ACC112 (cell line): ENCODE results near the gene ZNF33B.
A peak's percentile ranks its signal among the peaks of the same experiment; 100 is the strongest.
"Not testable (repeated sequence)": the region's sequence is repeated elsewhere in the genome, so short reads cannot be mapped to it uniquely, and the experiment has no call there.

Experiments used
- H2AFZ ChIP-seq: fragments of 200-600 bp; sonication (generic); one replicate; pipeline ENCODE4 v1.6.0; 2017; ENCODE audit warnings: antibody characterized with exemption, low read length; ENCODE audit not compliant: unreplicated experiment
- H3K27ac ChIP-seq: fragments of 200-600 bp; sonication (generic); 2 replicates; pipeline ENCODE4 v1.5.1; 2014; ENCODE audit warnings: low read depth, mild to moderate bottlenecking, antibody characterized with exemption, low read length, moderate library complexity
- H3K27me3 ChIP-seq: fragments of 200-600 bp; sonication (generic); 2 replicates; pipeline ENCODE4 v1.6.1; 2014; ENCODE audit warnings: mild to moderate bottlenecking, antibody characterized with exemption, low read length, moderate library complexity, mixed read lengths; ENCODE audit not compliant: insufficient read depth
- H3K36me3 ChIP-seq: fragments of 200-600 bp; sonication (generic); 2 replicates; pipeline ENCODE4 v1.6.1; 2016; ENCODE audit warnings: mild to moderate bottlenecking, antibody characterized with exemption, low read length, moderate library complexity, mixed read lengths; ENCODE audit not compliant: insufficient read depth
- H3K4me1 ChIP-seq: fragments of 200-600 bp; sonication (generic); one replicate; pipeline ENCODE4 v1.6.1; 2016; ENCODE audit warnings: low read length, mixed read lengths; ENCODE audit not compliant: insufficient read depth, unreplicated experiment, control insufficient read depth
- H3K4me3 ChIP-seq: fragments of 200-600 bp; sonication (generic); 2 replicates; pipeline ENCODE4 v1.5.1; 2014; ENCODE audit warnings: mild to moderate bottlenecking, low read depth, low read length
- H3K79me2 ChIP-seq: fragments of 200-600 bp; sonication (generic); one replicate; pipeline ENCODE4 v1.6.0; 2016; ENCODE audit warnings: low read length; ENCODE audit not compliant: control insufficient read depth, unreplicated experiment, insufficient read depth

ZNF33B gene

DNA sequence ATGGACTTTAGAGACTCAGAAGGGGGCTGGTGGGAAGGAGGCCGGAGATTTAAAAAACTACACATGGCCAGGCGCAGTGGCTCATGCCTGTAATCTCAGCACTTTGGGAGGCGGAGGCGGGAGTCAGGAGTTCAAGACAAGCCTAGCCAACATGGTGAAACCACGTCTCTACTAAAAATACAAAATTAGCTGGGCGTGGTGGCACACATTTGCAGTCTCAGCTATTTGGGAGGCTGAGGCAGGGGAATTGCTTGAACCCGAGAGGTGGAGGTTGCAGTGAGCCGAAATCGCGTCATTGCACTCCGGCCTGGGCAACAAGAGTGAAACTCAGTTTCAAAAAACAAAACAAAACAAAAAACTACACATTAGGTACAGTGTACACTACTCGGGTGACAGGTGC lies 84.8 kb downstream of the ZNF33B start:
- Histone ChIP-seq H3K79me2 (peaks cover 24% of the 10 kb centered on the region), H3K4me3 (peak overlapping the region; percentile 92), H3K4me1 (peaks cover 11% of the 10 kb centered on the region), H2AFZ (peak overlapping the region; percentile 87)
- not testable (repeated sequence) for H3K36me3 ChIP-seq, H3K27ac ChIP-seq, H3K27me3 ChIP-seq

DNA sequence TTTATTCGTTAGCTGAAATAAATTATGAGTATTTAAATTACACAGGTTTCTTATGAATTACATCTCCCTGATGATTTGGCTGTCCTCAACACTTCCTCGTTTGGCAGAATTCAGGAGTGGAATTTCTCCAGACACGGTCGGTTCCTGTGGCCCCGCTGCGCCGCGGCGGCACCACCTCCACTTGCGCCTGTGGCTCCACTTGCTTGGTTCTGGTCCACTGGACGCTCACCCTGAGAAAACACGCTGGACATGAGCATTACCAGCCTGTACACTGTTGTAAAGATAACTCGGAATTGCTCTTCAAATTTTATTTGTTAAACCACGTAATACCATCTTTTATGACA lies 85.3 kb downstream of the ZNF33B start:
- Histone ChIP-seq H3K27ac (no peak overlapping the region), H3K27me3 (0 out of 2 replicates have a peak, but pooled peaks cover 3% of the 10 kb centered on the region), H3K4me3 (peak overlapping the region; percentile 92), H3K4me1 (peaks cover 11% of the 10 kb centered on the region), H2AFZ (peak overlapping the region; percentile 87), H3K36me3 (no peaks in the 10 kb centered on the region), H3K79me2 (peaks cover 24% of the 10 kb centered on the region)

DNA sequence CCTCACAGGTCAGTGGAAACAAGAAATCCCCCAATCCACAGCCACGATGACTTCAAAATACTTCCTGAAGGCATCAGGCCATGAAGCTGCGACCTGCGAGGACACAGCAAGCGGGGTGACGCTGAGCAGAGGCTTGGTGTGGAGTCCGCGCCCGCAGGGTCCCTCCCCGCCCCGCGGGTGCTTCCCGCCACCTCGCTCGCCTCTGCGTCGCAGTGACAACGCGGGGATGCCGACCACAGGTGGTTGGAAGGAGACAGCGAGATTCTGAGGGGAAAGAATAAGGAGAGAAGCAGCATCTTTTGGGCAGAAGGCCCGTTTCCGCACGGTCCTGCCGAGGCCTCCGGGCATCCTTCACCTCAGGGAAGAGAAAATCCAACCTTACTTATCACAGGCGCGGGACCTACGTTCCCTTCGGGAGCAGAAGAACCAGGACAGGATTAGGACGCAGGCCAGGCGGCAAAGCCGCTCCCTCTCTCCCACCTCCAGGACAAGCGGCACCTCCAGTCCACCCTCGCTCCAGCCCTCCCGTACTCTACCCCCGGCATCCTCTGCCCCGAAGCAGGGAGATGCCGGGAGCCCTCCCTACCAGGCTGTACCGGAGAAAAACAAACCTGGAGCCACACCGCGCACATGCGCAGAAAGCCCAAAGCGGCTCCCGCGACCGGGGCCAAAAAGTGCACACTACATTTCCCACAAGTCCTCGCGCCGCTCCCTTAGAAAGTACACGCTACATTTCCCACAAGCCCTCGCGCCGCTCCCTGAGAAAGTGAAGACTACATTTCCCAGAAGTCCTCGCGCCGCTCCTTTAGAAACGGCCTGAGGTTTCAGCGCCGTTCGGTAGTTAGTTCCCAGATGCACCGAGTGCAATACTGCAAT lies 85.9 kb downstream of the ZNF33B start:
- Histone ChIP-seq H3K4me3 (peak overlapping the region; percentile 92), H3K4me1 (peaks cover 11% of the 10 kb centered on the region), H3K79me2 (peaks cover 24% of the 10 kb centered on the region), H3K27ac (no peak overlapping the region), H3K27me3 (0 out of 2 replicates have a peak, but pooled peaks cover 3% of the 10 kb centered on the region), H3K36me3 (no peaks in the 10 kb centered on the region), H2AFZ (peak overlapping the region; percentile 97)

DNA sequence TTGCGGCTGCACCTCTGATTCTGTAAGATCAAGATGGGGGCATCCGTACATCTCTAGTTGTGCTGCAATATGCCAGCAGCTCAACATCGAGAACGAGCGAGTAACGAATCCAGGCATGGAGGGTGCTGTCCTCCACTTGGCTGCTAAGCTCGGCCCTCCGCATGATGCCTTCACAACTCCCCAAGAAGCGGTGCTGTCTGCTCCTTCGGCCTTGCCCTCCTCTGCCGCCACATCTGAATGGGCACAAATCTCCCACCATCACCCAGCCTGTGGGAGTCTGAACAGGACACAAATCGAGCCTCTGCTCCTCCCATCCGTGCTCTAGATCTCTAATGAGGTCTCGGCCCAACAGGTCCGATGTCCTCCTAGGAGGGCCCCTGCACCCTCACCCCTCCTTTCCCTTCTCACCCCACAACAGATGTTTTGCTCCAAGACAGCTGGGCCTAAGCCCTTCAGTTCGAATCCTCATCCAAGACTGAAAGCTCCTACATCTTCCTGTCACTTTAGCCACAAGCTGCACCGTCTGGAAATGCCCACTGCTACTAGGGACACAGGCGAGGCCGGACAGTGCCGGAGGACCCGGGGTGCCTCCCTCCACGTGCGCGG lies 86.7 kb downstream of the ZNF33B start:
- H3K27ac ChIP-seq = no peak overlapping the region

DNA sequence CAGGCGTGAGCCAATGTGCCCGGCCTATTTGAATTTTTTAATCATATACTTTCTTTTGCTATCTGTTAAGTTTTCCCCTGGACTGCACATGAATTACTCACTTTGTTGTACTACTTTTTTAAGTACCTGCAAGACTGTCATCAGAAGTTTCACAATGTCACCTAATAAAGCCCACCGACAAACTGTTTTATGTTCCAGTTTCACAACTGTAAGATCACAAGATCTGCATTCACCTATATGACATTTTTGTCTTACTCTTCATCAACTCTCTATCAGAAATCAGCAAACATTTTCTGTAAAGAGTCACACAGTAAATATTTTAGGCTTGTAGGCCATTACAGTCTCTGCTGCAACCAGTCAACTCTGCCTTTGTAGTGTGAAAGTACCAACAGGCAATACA lies 88.5 kb downstream of the ZNF33B start:
- H3K4me3 ChIP-seq = no peak overlapping the region
- 0 out of 2 replicates have a peak, but pooled peaks cover 4% of the 10 kb centered on the region for H3K36me3 ChIP-seq
- peaks cover 24% of the 10 kb centered on the region for H3K79me2 ChIP-seq
- peaks cover 11% of the 10 kb centered on the region for H3K4me1 ChIP-seq
- H3K27ac ChIP-seq = no peak overlapping the region
- H3K27me3 ChIP-seq = no peaks in the 10 kb centered on the region
- H2AFZ ChIP-seq = no peak overlapping the region

More for the DNA sequence above, 86.7 kb downstream of the ZNF33B start:
- peaks cover 11% of the 10 kb centered on the region for H3K4me1 ChIP-seq
- H3K27me3 ChIP-seq = 0 out of 2 replicates have a peak, but pooled peaks cover under 1% of the 10 kb centered on the region
- no peaks in the 10 kb centered on the region for H3K36me3 ChIP-seq
- H3K4me3 ChIP-seq = peak overlapping the region; percentile 92
- H3K79me2 ChIP-seq = peaks cover 24% of the 10 kb centered on the region
- peak overlapping the region; percentile 97 for H2AFZ ChIP-seq

DNA sequence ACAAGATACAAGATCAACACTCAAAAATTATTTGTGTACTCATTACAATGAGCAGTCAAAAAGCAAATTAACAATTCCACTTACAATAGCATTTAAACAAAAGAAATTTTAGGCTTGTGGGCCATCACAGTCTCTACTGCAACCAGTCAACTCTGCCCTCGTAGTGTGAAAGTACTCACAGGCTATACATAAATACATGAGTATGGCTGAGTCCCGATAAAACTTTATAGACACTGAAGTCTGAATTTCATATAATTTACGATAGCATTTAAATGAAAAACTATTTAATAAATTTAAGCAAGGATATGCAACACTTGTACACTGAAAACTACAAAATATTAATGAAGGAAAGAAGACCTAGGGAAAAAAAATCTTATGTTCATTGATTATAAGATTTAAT lies 90.1 kb downstream of the ZNF33B start:
- H3K4me3 ChIP-seq = no peak overlapping the region
- H3K27me3 ChIP-seq = no peaks in the 10 kb centered on the region
- H2AFZ ChIP-seq = no peak overlapping the region
- H3K27ac ChIP-seq = no peak overlapping the region
- H3K36me3 ChIP-seq = 0 out of 2 replicates have a peak, but pooled peaks cover 6% of the 10 kb centered on the region
- H3K4me1 ChIP-seq = peaks cover 11% of the 10 kb centered on the region
- H3K79me2 ChIP-seq = peaks cover 24% of the 10 kb centered on the region

DNA sequence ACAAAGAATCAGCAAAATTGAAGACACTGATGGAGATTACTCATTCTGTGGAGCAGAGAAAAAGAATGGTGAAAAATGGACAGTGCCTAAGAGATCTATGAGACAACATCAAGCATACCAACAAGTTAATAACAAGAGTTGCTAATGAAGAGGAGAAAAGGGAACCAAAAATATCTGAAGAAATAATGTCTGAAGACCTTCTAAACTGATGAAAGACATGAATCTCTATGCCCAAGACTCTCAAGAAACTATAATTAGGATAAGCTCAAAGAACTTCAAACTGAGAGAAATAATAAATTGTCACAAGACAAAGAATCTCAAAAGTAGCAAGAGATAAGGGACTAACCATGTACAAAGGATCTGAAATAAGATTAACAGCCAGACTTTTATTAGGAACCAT lies 93.4 kb downstream of the ZNF33B start:
- peaks cover 4% of the 10 kb centered on the region for H3K79me2 ChIP-seq
- no peak overlapping the region for H3K4me3 ChIP-seq
- H3K27me3 ChIP-seq = no peaks in the 10 kb centered on the region
- H3K27ac ChIP-seq = no peak overlapping the region
- H3K4me1 ChIP-seq = no peaks in the 10 kb centered on the region
- peaks cover 19% of the 10 kb centered on the region; the same call in 1 of the 2 replicates for H3K36me3 ChIP-seq
- H2AFZ ChIP-seq = no peak overlapping the region

DNA sequence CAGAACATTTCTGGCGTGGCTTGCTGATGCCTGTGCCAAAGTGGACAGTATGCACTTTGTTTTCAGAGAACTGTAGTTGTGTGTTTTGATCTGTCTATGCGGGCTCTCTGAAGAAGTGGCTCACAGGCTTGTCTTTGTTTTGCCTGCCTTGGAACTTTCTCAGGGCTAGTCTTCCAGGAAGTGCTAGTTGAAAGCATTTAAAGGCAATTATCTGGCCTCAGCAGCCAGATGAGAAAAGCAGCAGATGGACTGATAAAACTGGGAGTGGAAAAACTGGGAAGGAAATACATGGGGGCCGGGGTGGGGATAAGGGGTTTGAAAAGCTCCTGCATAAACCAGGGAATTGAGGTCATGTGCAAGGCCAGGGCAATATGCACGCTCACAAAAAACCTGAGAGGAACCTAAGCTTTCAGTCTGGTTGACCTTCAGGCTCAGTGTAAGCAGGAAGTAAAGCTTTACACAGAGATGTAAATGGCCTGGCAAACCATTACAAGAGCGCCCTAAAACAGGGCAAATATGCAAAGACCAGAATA lies 94.5 kb downstream of the ZNF33B start:
- peaks cover 2% of the 10 kb centered on the region for H3K79me2 ChIP-seq
- H2AFZ ChIP-seq = no peak overlapping the region
- no peak overlapping the region for H3K4me3 ChIP-seq
- no peaks in the 10 kb centered on the region for H3K27me3 ChIP-seq
- H3K4me1 ChIP-seq = no peaks in the 10 kb centered on the region
- H3K36me3 ChIP-seq = peaks cover 22% of the 10 kb centered on the region; the same call in 1 of the 2 replicates
- H3K27ac ChIP-seq = no peak overlapping the region
